ENCODE results near the gene CCL19.

CCL19 gene

DNA sequence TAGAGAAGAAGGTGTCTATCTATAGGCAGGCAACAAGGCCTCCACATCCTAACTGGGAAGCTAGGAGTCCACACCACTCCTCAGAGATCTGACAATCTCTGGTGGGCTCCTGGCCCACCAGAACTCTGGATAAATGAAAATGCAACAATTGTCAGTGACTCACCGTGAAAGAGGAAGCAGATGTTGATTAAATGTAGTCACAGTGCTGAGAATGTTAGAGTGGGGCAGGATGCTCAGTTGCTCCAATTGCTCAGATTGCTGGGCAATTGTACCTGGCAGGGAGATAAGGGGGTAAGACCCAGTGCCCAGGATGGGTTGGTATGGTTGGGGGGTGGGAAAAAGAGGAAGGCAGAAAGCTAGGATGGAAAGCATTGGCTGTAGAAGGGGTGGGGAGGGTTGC is 4.3 kb downstream of the CCL19 start:
- DNase-seq (ENCODE audit: low read depth, low spot score): no peak
- TF ChIP-seq CTCF (IDR thresholded peaks at IDR 0.05; ENCODE audit: low read depth, low read length): no peak
- in situ Hi-C loops (cut with HindIII; ENCODE audit: low sequenced_read_pairs): no loop called here
- no peak overlapping the region for H3K4me3 ChIP-seq (ENCODE audit: low read depth, low read length)

DNA sequence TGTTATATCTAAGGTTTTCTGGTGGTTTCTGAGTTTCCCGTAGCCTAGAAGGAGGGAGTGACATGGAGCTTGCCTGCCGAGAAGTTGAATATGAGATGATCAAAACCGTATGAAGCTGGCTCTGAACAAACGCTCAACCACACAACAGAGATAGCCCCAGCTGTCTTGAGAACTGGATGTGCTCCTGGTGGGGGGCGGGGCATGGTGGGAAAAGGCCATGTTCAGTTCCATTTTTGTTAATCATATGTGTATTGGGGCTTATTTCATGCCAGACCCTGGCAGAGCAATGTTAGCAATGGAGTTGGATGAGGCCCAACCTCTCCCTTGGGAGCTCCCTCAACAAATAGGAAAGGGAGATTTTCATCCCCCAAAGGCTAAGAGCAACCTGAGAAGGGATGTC is 4.8 kb downstream of the CCL19 start:
- DNase-seq (ENCODE audit: low read depth, low spot score): no peak
- H3K4me3 ChIP-seq (ENCODE audit: low read depth, low read length): no peak overlapping the region
- TF ChIP-seq CTCF (IDR thresholded peaks at IDR 0.05; ENCODE audit: low read depth, low read length): no peak
- in situ Hi-C loops (cut with HindIII; ENCODE audit: low sequenced_read_pairs): no loop called here

DNA sequence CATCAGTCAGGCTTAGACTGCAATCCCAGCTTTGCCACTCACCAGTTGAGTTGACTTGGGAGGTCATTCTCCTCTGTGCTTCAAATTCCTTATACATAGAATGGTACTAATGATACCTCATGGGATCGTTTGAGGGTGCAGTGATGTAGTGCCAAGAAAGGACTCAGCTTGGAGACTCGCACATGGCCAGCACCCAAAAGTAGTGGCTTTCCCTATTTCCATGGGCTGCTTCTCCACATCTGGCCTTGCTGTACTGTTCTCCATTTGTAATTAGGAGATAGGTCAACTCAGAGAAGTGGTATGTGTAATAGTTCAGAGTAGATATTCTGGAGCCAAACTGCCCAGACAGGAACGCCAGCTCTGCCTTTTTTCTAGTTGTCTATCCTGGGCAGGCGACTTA is 5.5 kb downstream of the CCL19 start:
- TF ChIP-seq CTCF (IDR thresholded peaks at IDR 0.05; ENCODE audit: low read depth, low read length): no peak
- no peak for DNase-seq (ENCODE audit: low read depth, low spot score)
- no peak overlapping the region for H3K4me3 ChIP-seq (ENCODE audit: low read depth, low read length)
- in situ Hi-C loops (cut with HindIII; ENCODE audit: low sequenced_read_pairs): no loop called here

DNA sequence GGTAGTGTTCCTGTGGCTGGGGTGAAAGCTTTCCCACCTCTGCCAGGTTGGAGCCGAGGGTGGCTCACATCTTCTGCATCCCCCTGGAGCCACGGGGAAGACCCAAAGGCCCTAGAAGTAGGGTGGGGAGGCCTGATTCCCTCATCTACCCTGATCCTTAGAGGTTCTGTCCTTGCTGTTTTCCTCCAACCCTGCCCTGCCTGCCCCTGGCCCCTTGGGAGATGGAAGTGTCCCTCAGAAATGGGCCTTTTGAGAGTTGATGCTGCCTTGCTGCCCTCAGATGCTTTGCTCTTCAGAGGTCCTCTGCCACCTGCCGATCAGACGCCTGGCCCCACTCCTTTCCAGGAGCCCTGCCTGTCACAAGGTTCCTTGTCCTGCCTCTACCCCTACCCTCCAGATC is 6.3 kb downstream of the CCL19 start:
- H3K4me3 ChIP-seq (ENCODE audit: low read depth, low read length): no peak overlapping the region
- TF ChIP-seq CTCF (IDR thresholded peaks at IDR 0.05; ENCODE audit: low read depth, low read length): no peak
- no peak for DNase-seq (ENCODE audit: low read depth, low spot score)
- in situ Hi-C loops (cut with HindIII; ENCODE audit: low sequenced_read_pairs): no loop called here

GRCh38 chr9:34684145-34684544 is 6.9 kb downstream of the CCL19 start:
- in situ Hi-C loops (cut with HindIII; ENCODE audit: low sequenced_read_pairs): no loop called here
- DNase-seq (ENCODE audit: low read depth, low spot score): no peak
- H3K4me3 ChIP-seq (ENCODE audit: low read depth, low read length): no peak overlapping the region
- no peak for TF ChIP-seq CTCF (IDR thresholded peaks at IDR 0.05; ENCODE audit: low read depth, low read length)

DNA sequence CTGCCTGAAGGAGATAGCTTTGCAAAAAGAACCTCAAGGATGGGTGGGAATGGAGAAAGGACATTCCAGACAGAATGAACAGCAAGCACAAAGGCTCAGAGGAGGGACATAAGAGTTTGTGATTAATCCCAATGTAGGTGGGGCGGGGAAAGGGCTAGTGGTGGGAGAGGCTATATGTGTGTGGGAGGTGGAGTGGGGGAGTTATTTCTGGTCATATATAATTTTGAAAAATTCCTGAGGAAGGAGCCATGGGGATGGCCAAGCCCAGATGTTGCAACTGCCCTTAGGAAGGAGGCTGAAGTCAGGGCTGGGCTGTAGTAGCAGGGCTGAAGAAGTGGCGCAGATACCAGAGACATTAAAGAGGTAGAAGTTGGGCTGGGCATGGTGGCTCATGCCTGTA is 15.2 kb downstream of the CCL19 start:
- in situ Hi-C loops (cut with HindIII; ENCODE audit: low sequenced_read_pairs): no loop called here
- no peak for DNase-seq (ENCODE audit: low read depth, low spot score)
- H3K4me3 ChIP-seq (ENCODE audit: low read depth, low read length): no peak overlapping the region
- TF ChIP-seq CTCF (IDR thresholded peaks at IDR 0.05; ENCODE audit: low read depth, low read length): no peak

Data from astrocyte of the spinal cord (primary cell).